NK-92 (cell line): Measurements from ENCODE around the gene SLC6A7.

Source experiments
- DNase-seq: peaks from one replicate; lab custom pipeline; 2025; ENCODE audit not compliant: unreplicated experiment; lab: John Stamatoyannopoulos, UW

SLC6A7 gene

DNA sequence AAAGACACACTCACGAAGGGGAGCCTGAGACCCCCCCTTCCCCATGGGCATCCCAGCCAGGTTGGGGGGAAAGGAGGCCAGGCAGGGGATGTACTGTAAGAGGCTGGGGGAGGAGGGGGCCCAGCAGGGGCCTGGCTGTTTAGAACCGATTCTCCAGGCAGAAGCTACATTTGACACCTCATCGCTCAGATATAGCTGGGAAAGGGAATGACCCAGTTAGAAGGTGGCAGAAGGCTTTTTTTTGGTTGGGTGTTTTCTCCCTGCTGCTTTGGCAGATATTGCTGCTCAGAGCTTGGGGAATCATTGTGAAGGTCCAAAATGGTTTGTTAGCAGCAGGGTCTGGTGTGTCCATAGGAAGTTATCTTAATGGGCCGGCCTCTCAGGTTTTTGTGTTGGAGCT is 17.3 kb upstream of the SLC6A7 start:
- no peak for DNase-seq

GRCh38 chr5:150173161-150173560 is 16.7 kb upstream of the SLC6A7 start:
- DNase-seq, result no peak

GRCh38 chr5:150174285-150174684 is 15.6 kb upstream of the SLC6A7 start:
- DNase-seq, result no peak

GRCh38 chr5:150175076-150175475 is 14.8 kb upstream of the SLC6A7 start:
- DNase-seq, result no peak

- no peak for DNase-seq
These were observed 14.3 kb upstream of the SLC6A7 start for GRCh38 chr5:150175536-150175935.

DNA sequence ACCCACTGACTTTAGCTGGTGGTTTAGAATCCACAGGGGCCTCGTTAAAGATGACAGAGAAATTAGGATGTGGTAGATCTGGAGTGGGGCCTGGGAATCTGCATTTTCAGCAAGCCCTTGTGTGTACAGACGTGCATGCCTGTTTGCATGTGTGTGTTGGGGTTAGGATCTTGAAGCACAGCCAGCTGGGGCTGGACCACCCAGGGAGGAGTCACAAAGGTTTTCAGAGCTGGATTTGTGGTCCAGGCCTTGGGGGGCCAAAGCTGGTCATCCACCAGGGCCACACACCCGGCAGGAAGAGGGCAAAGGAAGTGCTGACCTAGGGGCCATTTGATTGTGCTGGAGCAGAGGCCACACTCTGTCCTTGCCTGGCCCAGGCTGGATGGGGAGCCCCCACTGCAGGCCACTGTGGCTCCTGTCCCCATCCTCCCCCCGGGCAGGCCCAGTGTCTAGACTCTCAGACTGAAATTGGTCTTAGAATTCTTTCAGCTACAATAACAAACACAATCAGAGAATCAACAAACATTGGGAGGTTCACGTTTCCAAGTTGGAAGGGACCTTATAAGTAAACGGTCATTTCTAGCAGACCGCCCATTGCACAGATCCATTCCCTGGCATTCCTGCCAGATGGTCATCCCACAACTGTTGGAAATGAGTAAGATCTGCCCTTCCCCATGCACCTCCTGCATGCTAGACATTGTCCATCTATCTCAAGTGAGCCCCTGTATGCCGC is 13.0 kb upstream of the SLC6A7 start:
- DNase-seq, result no peak

GRCh38 chr5:150177721-150178120 is 12.1 kb upstream of the SLC6A7 start:
- DNase-seq, result no peak

GRCh38 chr5:150178262-150178661 is 11.6 kb upstream of the SLC6A7 start:
- no peak for DNase-seq

DNA sequence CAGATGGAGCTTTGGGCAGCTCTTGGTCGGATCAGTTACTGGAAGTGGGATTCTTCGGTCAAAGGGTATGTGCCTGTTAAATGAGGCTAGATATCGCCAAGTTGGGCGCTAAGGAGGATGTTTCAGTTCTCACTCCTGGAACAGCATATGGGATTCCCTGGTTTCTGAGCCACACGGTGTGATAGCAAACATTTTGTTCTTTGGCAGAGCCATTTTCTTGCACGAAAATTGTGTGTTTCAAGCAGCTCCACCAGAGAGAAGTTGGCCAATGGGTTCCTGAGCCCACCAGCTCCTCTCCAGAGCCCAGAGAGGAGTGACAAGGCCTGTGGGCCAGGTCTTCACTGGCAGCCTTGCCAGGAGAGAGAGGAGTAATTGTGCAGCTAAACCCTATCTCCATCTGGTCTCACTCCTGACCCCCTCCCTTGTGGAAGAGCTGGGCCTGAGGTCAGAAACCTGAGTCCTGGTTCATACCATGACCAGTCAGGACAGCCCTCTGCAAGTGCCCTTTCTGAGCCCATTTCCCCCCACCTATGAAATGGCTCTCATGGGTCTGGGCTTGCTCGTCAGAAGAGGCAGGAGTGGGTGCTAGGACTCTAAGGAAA is 10.7 kb upstream of the SLC6A7 start:
- no peak for DNase-seq

DNA sequence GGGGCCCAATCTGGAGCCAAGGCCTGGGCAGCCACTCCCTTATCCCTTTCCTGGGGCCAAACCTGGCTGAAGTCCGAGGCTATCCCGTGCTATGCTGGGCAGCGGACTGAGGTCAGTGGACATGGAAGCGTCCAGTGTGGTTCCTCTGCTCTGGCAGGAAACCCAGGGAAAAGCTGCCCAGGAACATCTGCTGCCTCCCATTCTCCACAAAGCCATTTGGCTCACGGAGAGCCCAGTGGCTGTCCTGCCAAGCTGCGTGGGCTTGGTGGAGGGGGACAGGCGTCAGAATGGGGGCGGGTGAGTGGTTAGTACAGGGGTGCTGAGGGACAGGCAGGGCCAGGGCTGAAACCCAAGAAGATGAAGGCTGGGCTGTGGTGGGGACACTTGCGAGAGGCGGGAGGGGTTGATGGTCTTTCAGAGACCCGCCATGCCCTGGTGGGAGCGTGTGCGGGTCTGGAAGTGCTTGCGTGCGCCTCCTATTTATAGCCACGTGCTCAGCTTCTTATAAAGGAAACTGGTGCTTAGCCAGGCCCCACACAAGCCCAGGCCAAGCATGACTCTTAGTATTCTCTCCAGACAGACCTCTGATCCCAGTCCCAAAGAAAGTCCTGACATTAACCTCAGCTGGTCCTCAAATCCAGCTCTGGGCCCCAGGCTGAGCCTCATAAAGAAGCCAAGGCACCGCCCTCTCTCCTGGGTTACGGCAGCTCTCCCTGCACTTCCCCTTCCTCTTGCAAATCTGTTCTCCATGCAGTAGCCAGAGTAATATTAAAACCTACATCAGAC is 9.4 kb upstream of the SLC6A7 start:
- no peak for DNase-seq

DNA sequence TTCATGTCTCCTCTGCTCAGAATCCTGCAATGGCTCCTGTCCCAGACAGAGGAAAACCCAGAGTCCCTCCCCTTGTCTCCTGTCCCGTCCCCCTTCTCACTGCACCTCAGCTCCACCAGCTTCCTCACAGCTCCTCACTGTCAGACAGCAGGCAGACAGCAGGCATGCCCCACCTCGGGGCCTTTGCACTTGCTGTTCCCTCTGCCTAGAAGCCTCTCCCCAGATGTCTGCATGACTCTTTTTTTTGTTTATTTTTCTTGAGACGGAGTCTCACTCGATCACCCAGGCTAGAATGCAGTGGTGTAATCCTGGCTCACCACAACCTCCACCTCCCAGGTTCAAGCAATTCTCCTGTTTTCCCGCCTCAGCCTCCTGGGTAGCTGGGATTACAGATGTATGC is 8.8 kb upstream of the SLC6A7 start:
- DNase-seq, result no peak

DNA sequence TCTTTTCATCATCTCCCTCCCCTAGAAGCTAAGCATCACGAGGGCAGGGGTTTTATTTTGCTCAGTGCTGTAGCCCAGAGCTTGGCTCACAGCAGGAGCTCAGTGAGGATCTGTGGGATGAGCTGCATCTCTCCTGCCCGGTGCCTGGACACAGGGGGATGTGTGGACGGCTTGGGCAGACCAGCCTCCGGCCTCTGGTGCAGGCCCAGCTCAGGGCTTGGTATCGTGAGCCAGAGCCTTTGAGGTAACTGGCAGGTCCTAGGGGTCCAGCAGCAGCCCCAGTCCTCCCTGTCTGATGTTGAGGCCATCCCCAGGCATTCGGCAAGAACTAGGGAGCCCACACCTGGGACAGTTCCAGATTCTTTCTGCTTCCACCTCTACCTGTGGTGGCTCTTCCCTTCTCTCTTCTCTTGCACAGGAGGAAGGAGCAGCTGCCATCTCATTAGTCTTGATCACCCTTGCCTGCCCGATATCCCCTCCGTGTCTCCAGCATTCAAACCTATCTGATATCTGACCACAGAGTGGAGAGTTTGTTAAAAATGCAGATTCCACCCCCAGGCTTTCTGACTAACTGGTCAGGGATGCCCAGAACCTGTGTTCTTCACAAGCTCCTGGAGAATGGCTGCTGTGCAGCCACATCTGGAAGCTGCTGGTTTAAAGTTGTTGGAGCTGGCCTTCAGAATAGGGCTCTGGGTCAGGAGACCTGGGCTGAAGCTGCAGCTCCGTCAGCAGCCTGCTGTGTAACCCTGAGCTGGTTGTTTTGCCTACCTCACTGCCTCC is 7.9 kb upstream of the SLC6A7 start:
- DNase-seq, result no peak

GRCh38 chr5:150182774-150183173 is 7.1 kb upstream of the SLC6A7 start:
- DNase-seq, result no peak

DNA sequence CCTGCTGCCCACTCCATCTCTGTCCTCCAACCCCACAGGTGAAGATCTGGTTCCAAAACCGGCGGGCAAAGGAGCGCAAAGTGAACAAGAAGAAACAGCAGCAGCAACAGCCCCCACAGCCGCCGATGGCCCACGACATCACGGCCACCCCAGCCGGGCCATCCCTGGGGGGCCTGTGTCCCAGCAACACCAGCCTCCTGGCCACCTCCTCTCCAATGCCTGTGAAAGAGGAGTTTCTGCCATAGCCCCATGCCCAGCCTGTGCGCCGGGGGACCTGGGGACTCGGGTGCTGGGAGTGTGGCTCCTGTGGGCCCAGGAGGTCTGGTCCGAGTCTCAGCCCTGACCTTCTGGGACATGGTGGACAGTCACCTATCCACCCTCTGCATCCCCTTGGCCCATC is 6.4 kb upstream of the SLC6A7 start:
- DNase-seq, result no peak

DNA sequence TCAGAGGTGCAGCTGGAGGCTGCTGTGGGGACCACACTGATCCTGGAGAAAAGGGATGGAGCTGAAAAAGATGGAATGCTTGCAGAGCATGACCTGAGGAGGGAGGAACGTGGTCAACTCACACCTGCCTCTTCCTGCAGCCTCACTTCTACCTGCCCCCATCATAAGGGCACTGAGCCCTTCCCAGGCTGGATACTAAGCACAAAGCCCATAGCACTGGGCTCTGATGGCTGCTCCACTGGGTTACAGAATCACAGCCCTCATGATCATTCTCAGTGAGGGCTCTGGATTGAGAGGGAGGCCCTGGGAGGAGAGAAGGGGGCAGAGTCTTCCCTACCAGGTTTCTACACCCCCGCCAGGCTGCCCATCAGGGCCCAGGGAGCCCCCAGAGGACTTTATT is 5.9 kb upstream of the SLC6A7 start:
- DNase-seq, result no peak

- no peak for DNase-seq
These were observed 4.6 kb upstream of the SLC6A7 start for GRCh38 chr5:150184990-150185912.

DNA sequence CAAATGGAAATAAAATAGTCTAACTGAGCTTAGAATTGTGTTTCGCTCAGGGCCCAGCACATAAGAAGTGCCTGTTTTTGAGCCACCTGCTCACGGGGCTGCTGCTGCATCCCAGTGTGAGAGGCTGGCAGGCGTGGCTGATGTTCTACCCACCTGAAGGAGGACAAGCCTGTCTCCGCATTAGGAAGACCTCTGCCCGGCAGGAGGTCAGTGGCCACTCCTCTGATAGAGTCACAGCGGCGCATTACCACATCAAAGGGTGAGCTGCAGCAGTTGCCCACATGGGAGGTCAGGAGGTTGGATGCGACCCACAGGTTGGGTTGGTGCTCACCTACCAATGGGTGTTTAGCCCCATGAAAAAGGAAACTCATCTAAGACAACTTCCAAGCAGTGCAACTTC is 3.7 kb upstream of the SLC6A7 start:
- no peak for DNase-seq

DNA sequence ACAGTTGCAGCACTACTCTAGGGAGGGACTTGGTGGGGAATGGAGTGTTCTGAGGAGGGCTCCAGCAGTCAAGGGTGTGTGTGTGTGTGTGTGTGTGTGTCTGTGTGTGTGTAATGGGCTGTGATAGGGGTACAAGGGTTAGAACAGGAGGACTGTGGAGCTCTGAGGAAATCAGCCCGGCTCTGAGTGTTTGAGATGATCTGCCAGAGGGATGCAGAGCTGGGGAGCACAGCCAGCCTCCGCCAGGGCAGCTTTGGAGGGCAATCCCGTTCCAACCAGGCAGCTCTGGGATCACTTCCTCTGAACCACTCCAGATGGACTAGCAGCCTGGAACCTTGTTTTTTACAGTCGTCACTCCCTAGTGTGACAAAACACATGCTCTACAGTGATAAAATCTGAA is 3.0 kb upstream of the SLC6A7 start:
- no peak for DNase-seq

DNA sequence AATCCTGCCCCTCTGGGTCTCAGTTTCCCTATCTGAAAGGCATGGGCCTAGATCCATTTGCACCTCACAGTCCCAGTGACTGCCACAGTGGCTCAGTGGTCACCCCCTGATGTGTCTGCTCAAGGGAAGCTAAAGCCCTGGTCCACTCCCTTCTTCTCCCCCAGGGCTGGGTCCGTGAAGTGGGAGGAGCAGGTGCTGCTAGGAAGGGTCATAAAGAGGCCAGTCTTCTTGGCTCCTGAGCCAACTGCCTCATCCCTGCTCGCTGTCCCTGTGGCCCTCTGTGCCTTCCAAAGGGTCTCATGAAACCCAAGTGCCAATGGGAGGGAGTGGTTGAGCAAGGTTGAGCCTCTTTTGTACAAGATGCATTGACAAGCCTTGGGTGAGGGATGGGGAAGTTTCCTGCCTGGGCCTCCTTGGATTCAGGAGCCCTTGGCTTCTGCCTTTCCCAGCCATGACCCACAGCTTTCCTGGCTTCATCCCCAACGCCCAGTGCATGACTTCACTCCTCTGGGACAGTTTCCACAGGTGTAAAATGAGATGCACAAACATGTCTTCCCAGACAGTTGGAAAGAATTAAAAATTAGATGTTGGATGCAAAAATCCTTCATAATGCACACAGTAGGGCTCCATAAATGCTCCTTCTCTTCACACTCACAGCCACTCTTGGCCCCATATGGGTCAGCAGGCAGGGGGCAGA is 1.6 kb upstream of the SLC6A7 start:
- no peak for DNase-seq

- no peak for DNase-seq
These were observed 536 bp upstream of the SLC6A7 start for GRCh38 chr5:150189326-150189725.
